NB4 (cell line): Measurements from ENCODE around the gene CAV2.

Source experiments
- CTCF ChIP-seq: IDR thresholded peaks from one replicate; pipeline ENCODE4 v1.5.1; 2012; ENCODE audit warnings: low read depth, low read length
- MAX ChIP-seq: IDR thresholded peaks from 2 replicates; pipeline ENCODE4 v1.6.1; 2011; ENCODE audit warnings: low read depth, low read length
- MYC ChIP-seq: IDR thresholded peaks from 2 replicates; pipeline ENCODE4 v1.6.1; 2011; ENCODE audit warnings: low read depth, low read length
- POLR2A ChIP-seq: IDR thresholded peaks from 2 replicates; pipeline ENCODE4 v1.6.1; 2011; ENCODE audit warnings: mild to moderate bottlenecking; ENCODE audit not compliant: insufficient read length; ENCODE audit errors: extremely low read depth

GRCh38 chr7:116499168-116500077, at the start of gene CAV2:
- TF ChIP-seq CTCF: no peak
- no peak for TF ChIP-seq POLR2A
- no peak for TF ChIP-seq MAX
- TF ChIP-seq MYC: no peak
